ENCODE measurements around the gene ZNF77.

ZNF77 gene

DNA sequence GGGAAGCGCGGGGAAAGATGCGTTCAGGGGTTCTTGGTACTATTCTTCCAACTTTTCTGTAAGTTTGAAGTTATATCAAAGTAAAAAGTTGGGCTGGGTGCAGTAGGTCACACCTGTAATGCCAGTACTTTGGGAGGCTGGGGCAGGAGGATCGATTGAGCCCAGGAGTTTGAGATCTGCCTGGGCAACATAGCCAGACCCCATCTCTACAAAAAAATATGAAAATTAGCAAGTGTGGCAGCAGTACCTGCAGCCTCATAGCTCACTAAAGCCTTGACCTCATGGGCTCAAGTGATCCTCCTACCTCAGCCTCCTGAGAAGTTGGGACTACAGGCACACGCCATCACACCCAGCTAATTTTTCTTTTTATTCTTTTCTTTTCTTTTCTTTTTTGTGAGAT is 12.4 kb upstream of the ZNF77 start:
- Histone ChIP-seq H3K36me3 (ENCODE audit: control insufficient read depth in 1 of 2, insufficient read depth in 2 of 2, low read length in 2 of 2) (no peaks in the 10 kb centered on the region), H4K8ac (ENCODE audit: low read depth, low read length) (no peak overlapping the region), H3K23ac (ENCODE audit: low read length) (no peak overlapping the region), H3K27ac (ENCODE audit: low read depth, low read length) (no peak overlapping the region), H3K79me1 (ENCODE audit: low read length) (peaks cover 3% of the 10 kb centered on the region), H4K91ac (ENCODE audit: low read depth, low read length) (no peak overlapping the region), H3K4me3 (ENCODE audit: low read depth, low read length) (no peak overlapping the region), H3K27me3 (ENCODE audit: insufficient read depth, low read length) (no peaks in the 10 kb centered on the region), H3K4me1 (ENCODE audit: control insufficient read depth in 1 of 2, insufficient read depth in 2 of 2, low read length in 2 of 2) (peaks cover 5 to 6% of the 10 kb centered on the region in 2 experiments), H3K18ac (ENCODE audit: low read length) (no peak overlapping the region), H3K9ac (ENCODE audit: low read length) (no peak overlapping the region), H3K4ac (ENCODE audit: low read depth, low read length) (no peak overlapping the region), H2AK5ac (ENCODE audit: low read length) (no peak overlapping the region), H2BK12ac (ENCODE audit: low read length) (no peak overlapping the region), H3K14ac (ENCODE audit: low read length) (no peak overlapping the region), H3K4me2 (ENCODE audit: low read length) (no peak overlapping the region), H3K9me3 (ENCODE audit: insufficient read depth, low read depth, low read length) (no peaks in the 10 kb centered on the region), H3K79me2 (ENCODE audit: control insufficient read depth, insufficient read depth, low read length, poor library complexity) (no peaks in the 10 kb centered on the region), H2AFZ (ENCODE audit: insufficient read depth, low read length, poor library complexity) (no peak overlapping the region), H2BK5ac (ENCODE audit: low read depth, low read length, poor library complexity) (no peak overlapping the region), H4K12ac (ENCODE audit: low read depth, low read length) (no peak overlapping the region), H2BK120ac (ENCODE audit: insufficient read depth, low read length, poor library complexity) (no peak overlapping the region)
- no CpG with 5 or more reads among the region's 5 CpGs for WGBS (ENCODE audit: extremely low coverage, insufficient coverage, insufficient read length)
- no peak for DNase-seq

DNA sequence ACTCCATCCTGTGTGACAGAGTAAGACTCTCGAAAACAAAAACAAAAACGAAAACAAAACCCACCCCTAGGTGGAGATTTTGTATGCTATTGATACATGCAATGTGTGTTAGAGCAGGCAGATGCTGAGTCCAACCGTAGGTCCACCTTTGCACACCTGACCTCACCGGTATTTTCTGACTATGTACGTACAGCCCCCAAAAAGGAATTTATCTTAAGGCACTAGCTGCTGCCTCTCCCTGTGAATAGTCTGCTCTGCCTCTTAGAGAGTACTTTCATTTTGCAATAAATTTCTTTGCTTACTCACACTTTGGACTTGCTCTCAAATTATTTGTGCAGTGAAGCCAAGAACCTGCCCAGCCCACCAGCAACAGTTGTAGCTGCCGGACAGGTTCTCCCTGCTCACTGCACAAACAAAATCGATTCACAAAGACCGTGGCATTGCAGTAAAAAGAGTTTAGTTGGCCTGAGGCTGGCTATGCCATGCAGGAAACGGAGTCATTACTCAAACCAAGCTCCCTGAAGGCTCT is 8.2 kb upstream of the ZNF77 start:
- Histone ChIP-seq H3K23ac (ENCODE audit: low read length) (no peak overlapping the region), H3K27me3 (ENCODE audit: insufficient read depth, low read length) (no peaks in the 10 kb centered on the region), H3K4ac (ENCODE audit: low read depth, low read length) (no peak overlapping the region), H3K36me3 (ENCODE audit: control insufficient read depth in 1 of 2, insufficient read depth in 2 of 2, low read length in 2 of 2) (no peaks in the 10 kb centered on the region), H3K14ac (ENCODE audit: low read length) (no peak overlapping the region), H3K4me2 (ENCODE audit: low read length) (peak overlapping the region; percentile 38), H2AK5ac (ENCODE audit: low read length) (no peak overlapping the region), H2BK120ac (ENCODE audit: insufficient read depth, low read length, poor library complexity) (no peak overlapping the region), H4K12ac (ENCODE audit: low read depth, low read length) (no peak overlapping the region), H3K79me1 (ENCODE audit: low read length) (peaks cover 7% of the 10 kb centered on the region), H3K27ac (ENCODE audit: low read depth, low read length) (peak overlapping the region; percentile 71), H3K18ac (ENCODE audit: low read length) (no peak overlapping the region), H4K8ac (ENCODE audit: low read depth, low read length) (no peak overlapping the region), H3K79me2 (ENCODE audit: control insufficient read depth, insufficient read depth, low read length, poor library complexity) (peaks cover 3% of the 10 kb centered on the region), H4K91ac (ENCODE audit: low read depth, low read length) (no peak overlapping the region), H2BK5ac (ENCODE audit: low read depth, low read length, poor library complexity) (no peak overlapping the region), H3K4me1 (ENCODE audit: control insufficient read depth in 1 of 2, insufficient read depth in 2 of 2, low read length in 2 of 2) (peaks cover 8 to 13% of the 10 kb centered on the region in 2 experiments), H2BK12ac (ENCODE audit: low read length) (no peak overlapping the region), H3K9me3 (ENCODE audit: insufficient read depth, low read depth, low read length) (no peaks in the 10 kb centered on the region), H3K4me3 (ENCODE audit: low read depth, low read length) (no peak overlapping the region), H3K9ac (ENCODE audit: low read length) (no peak overlapping the region), H2AFZ (ENCODE audit: insufficient read depth, low read length, poor library complexity) (no peak overlapping the region)
- WGBS (ENCODE audit: extremely low coverage, insufficient coverage, insufficient read length) = no CpG with 5 or more reads among the region's 9 CpGs
- DNase-seq = peak; percentile 95 to 98

DNA sequence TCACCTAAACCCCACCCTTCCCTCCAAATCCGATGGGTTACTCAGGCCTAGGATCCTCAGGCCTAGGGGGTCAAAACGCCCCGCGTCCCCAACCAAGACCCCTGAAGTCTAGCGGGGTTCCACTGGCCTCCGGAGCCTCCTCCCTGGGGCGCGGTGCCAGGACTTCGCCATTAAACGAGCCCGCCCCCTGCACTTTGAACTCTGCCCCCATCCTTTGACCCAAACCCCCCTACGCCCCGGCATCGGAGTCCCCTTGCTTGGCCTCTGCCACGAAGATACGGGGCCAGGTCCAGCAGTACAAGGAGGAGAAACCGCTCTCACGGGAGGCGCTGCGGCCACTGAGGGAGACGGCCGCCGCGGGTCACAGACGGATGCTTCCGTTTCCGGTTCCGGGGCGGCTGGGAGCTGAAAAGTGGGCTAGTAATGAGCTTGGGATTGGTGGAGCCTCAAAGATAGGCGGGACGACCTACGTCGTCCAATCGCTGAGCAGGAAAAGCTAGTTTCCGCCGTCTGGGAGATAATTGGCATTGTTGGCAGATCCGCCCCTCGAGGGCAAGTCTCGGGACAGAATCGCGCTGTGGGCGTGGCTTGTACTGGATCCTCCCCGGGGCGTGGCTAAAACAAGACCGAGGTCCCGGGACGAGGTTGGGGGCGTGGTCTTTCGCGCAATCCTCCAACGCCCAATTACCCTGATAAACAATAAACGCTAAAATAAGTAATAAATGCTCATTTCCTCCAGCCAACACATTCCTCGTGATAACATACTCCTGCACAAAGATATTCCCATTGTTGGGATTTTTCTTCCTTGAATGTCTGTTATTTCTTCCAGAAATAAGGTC is 5.7 kb upstream of the ZNF77 start:
- WGBS (ENCODE audit: extremely low coverage, insufficient coverage, insufficient read length) = no CpG with 5 or more reads among the region's 53 CpGs

DNA sequence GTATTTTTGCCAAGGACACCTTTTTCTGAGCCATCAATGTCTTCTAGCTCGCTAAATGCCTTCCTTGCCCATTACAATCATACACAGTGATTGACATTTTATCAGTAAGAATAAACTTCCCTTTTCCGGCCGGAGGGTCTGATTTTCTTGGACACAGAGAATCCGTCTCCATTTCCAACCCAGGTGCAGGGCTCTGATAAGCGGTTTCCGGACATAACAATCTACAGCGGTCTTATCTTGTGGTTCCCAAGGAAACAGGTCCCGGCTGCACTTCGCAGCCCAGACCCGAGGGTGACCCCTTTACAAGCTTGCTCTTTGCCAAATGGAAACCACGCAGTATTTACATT is 5.1 kb upstream of the ZNF77 start:
- Histone ChIP-seq H2AK5ac (ENCODE audit: low read length) (peak overlapping the region; percentile 22), H3K79me1 (ENCODE audit: low read length) (peaks cover 10% of the 10 kb centered on the region), H3K4me2 (ENCODE audit: low read length) (peak overlapping the region; percentile 82), H2BK12ac (ENCODE audit: low read length) (no peak overlapping the region), H2BK5ac (ENCODE audit: low read depth, low read length, poor library complexity) (peak overlapping the region; percentile 23), H4K91ac (ENCODE audit: low read depth, low read length) (peak overlapping the region; percentile 74), H3K4me3 (ENCODE audit: low read depth, low read length) (peak overlapping the region; percentile 90), H3K9ac (ENCODE audit: low read length) (peak overlapping the region; percentile 90), H4K8ac (ENCODE audit: low read depth, low read length) (peak overlapping the region; percentile 85), H3K14ac (ENCODE audit: low read length) (peak overlapping the region; percentile 72), H2AFZ (ENCODE audit: insufficient read depth, low read length, poor library complexity) (no peak overlapping the region), H3K27ac (ENCODE audit: low read depth, low read length) (peak overlapping the region; percentile 70), H2BK120ac (ENCODE audit: insufficient read depth, low read length, poor library complexity) (peak overlapping the region; percentile 23), H3K36me3 (ENCODE audit: control insufficient read depth in 1 of 2, insufficient read depth in 2 of 2, low read length in 2 of 2) (no peaks in the 10 kb centered on the region), H3K23ac (ENCODE audit: low read length) (no peak overlapping the region), H3K9me3 (ENCODE audit: insufficient read depth, low read depth, low read length) (peaks cover 3% of the 10 kb centered on the region), H3K27me3 (ENCODE audit: insufficient read depth, low read length) (no peaks in the 10 kb centered on the region), H3K18ac (ENCODE audit: low read length) (peak overlapping the region; percentile 48), H4K12ac (ENCODE audit: low read depth, low read length) (peak overlapping the region; percentile 55), H3K4ac (ENCODE audit: low read depth, low read length) (peak overlapping the region; percentile 60), H3K4me1 (ENCODE audit: control insufficient read depth in 1 of 2, insufficient read depth in 2 of 2, low read length in 2 of 2) (peaks cover 11 to 17% of the 10 kb centered on the region in 2 experiments), H3K79me2 (ENCODE audit: control insufficient read depth, insufficient read depth, low read length, poor library complexity) (peaks cover 3% of the 10 kb centered on the region)
- WGBS (ENCODE audit: extremely low coverage, insufficient coverage, insufficient read length) = no CpG with 5 or more reads among the region's 11 CpGs
- DNase-seq = peak in 1 of 2 donors; percentile 53

More for the DNA sequence above, 5.7 kb upstream of the ZNF77 start:
- H4K12ac ChIP-seq (ENCODE audit: low read depth, low read length) = peak overlapping the region; percentile 55
- peak overlapping the region; percentile 48 for H3K18ac ChIP-seq (ENCODE audit: low read length)
- DNase-seq = peak; percentile 99 to 100
- peak overlapping the region; percentile 23 for H2BK5ac ChIP-seq (ENCODE audit: low read depth, low read length, poor library complexity)
- peak overlapping the region; percentile 60 for H3K4ac ChIP-seq (ENCODE audit: low read depth, low read length)
- H3K27ac ChIP-seq (ENCODE audit: low read depth, low read length) = peak overlapping the region; percentile 70
- H3K14ac ChIP-seq (ENCODE audit: low read length) = peak overlapping the region; percentile 72
- H3K79me2 ChIP-seq (ENCODE audit: control insufficient read depth, insufficient read depth, low read length, poor library complexity) = peaks cover 3% of the 10 kb centered on the region
- H3K36me3 ChIP-seq (ENCODE audit: control insufficient read depth in 1 of 2, insufficient read depth in 2 of 2, low read length in 2 of 2) = no peaks in the 10 kb centered on the region
- peaks cover 8 to 13% of the 10 kb centered on the region in 2 experiments for H3K4me1 ChIP-seq (ENCODE audit: control insufficient read depth in 1 of 2, insufficient read depth in 2 of 2, low read length in 2 of 2)
- H3K27me3 ChIP-seq (ENCODE audit: insufficient read depth, low read length) = no peaks in the 10 kb centered on the region
- H2BK12ac ChIP-seq (ENCODE audit: low read length) = no peak overlapping the region
- H3K23ac ChIP-seq (ENCODE audit: low read length) = no peak overlapping the region
- H4K8ac ChIP-seq (ENCODE audit: low read depth, low read length) = peak overlapping the region; percentile 85
- H4K91ac ChIP-seq (ENCODE audit: low read depth, low read length) = peak overlapping the region; percentile 74
- peak overlapping the region; percentile 82 for H3K4me2 ChIP-seq (ENCODE audit: low read length)
- peak overlapping the region; percentile 90 for H3K9ac ChIP-seq (ENCODE audit: low read length)
- peak overlapping the region; percentile 22 for H2AK5ac ChIP-seq (ENCODE audit: low read length)
- peak overlapping the region; percentile 90 for H3K4me3 ChIP-seq (ENCODE audit: low read depth, low read length)
- H3K9me3 ChIP-seq (ENCODE audit: insufficient read depth, low read depth, low read length) = no peaks in the 10 kb centered on the region
- peaks cover 7% of the 10 kb centered on the region for H3K79me1 ChIP-seq (ENCODE audit: low read length)
- peak overlapping the region; percentile 23 for H2AFZ ChIP-seq (ENCODE audit: insufficient read depth, low read length, poor library complexity)
- peak overlapping the region; percentile 23 for H2BK120ac ChIP-seq (ENCODE audit: insufficient read depth, low read length, poor library complexity)
